ENCODE results near the gene WTAP.
A peak's percentile ranks its signal among the peaks of the same experiment; 100 is the strongest.
"Not testable (repeated sequence)": the region's sequence is repeated elsewhere in the genome, so short reads cannot be mapped to it uniquely, and the experiment has no call there.

The WTAP gene

DNA sequence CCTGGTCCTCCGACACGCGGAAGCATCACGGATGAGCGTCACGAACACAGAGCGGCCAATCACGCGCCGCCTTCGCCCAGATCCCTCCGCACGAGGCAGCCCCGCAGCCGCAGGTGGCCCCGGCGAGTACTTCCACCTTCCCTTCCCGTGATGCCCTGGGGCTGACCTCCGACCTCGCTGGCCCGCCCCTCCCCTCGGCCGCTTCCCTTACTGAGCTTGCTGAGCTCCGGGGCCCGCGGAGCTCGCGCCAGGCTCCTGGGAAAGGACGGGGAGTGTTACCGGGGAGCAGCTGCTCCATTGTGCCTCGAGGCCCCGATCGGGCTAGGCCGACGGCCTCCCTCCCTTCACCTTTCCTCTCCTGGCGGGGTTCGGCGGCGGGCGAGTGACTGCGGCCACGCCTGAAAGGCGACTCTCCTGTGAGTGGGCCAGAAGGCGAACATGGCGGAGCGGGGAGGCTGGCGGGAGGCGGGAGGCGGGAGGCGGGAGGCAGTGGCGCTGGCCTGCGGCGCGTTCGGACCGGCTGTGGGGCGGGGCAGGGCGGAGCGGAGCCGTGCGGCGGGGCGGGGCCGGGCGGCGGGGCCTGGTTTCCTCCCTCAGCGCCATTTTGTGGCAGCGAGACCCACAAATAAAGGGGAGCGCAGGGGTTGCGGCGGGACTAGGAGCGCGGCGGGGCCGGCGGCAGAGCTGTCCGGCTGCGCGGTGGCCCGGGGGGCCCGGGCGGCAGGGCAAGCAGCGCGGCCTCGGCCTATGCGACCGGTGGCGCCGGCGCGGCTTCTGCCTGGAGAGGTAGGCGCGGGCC is at the start of gene WTAP:
WTAP (plus strand) TSS at position 589 of the 799 bp plus-strand sequence. CDS start 8,760 bp downstream, outside the sequence.
- peak; percentile 97 for DNase-seq

DNA sequence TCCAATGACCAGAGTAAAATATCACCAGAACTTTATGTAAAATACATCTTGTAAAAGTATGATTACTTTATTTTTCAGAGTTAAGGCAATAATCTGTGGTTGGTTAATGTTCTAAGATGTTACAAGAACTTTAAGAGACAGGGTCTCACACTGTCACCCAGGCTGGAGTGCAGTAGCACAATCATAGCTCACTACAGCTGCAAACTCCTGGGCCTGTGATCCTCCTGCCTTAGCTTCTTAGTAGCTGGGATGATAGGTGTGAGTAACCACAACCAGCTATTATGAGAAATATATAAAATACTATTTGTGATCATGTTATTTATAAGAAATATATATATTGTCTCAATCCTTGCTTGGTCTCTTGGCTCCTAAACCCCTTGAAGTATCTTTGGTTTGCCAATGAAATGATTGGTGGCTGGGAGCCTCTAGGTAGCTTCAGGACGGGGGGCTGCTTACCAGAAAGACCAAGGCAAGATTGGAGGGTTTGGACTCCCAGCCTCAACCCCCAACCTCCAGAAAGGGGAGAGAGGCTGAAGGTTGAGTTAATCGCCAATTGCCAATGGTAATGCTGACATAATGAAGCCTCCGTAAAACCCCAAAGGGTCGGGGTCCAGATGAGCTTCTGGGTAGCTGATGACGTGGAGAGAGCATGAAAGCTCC is 49.7 kb upstream of the WTAP start:
- DNase-seq: no peak

DNA sequence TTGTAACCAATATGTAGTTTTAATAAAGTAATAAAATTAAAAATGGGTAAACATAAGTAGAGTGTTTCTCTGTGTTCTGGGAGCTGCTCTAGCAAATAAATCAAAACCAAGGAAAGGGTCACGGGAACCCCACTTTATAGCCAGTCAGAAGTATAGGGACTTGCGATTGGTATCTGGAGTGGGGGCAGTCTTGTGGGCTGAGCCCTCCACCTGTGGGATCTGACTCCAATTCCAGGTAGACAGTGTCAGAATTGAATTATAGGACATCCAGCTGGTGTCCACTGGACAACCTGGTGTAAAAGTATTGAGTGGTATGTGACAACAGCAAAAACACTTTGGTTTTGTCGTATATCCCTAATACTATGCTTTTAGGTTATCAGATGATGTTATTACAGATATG is 48.7 kb upstream of the WTAP start:
- no peak for DNase-seq

DNA sequence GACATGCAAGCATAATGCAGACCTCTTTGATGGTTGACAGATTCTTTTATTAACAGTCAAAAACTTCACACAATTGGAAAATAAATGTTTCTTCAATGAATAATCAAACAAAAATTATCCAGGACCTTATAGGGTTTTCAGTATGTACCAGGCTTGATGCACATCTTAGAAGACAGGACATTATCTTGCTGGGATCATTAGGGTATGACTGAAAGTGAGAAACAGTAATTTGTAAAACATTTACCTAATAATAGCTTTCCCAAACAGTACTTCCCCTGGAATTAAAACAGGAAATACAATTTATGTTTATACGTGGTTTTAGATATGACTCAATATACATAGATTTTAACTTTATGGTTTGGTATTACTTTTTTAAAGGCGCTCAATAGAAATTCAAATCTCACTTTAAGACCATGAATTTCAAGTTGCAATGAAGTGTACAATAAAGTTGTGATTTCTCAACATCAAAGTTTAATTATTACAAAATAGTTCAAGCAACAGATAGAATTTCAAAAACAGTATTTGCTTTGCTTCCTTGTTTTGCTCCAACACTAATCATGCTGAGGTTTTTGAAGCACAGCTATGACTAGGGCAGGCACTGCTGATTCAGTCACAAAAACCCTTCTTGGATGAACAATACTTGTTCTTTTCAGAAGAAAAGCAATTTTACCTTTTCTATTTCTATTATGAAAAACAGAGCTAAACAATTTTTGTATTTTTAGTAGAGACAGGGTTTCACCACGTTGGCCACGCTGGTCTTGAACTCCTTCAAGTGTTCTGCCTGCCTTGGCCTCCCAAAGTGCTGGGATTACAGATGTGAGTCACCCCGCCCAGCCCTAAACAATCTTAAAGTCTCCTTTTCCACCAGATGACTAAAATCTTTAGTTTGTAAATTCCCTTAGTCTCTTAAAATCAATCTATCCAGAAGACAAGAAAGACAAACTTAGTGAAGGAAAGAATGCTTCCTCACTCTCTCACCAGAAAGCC is 47.9 kb upstream of the WTAP start:
- DNase-seq: no peak

DNA sequence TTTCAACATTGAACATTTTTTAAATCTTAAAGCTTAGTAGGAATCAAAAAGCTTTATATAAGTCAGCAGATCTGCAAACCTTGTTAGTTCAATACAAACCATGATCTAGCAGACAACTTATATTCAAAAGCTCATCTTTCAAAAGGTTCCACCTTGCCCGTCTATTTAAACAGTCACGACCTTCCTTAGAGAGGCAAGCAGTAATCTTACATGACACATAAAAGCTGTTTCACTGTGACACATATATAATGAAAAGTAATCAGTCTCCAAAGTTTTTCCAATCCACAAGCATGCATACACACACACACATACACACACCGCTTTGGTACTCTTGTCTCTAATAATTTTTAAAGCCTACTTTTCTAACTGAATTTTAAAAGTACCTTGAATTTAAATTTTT is 47.2 kb upstream of the WTAP start:
- no peak for DNase-seq

DNA sequence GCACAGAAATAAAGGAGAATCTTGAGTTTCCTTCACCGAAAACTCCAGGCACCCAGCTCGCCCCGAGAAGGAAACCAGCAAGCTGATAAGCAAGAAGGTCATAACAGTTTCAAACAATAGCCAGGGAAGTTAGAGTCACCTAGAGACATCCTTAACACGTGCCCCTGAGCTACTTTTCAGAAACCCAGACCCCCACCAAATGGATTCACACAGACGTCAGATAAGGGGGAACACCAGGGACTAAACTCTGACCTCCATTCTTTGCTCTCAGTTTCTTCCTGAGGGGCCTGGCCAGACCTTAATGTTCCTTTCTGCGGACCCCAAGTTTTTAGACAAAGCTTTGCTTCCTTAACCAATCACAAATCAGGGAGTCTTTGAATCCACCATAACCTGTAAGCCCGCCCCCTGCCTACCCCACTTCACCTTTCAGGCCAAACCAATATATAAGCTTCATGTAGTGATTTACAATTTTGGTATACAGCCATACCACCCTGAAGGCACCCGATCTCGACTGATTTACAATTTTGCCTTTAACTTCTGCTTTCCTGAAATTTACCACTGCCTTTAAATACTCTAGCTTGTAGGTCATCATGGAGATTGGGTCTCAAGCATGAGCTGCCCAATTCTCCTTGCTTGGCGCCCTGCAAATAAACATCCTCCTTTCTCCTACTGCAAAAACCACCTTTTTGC is 46.0 kb upstream of the WTAP start:
- DNase-seq: no peak

DNA sequence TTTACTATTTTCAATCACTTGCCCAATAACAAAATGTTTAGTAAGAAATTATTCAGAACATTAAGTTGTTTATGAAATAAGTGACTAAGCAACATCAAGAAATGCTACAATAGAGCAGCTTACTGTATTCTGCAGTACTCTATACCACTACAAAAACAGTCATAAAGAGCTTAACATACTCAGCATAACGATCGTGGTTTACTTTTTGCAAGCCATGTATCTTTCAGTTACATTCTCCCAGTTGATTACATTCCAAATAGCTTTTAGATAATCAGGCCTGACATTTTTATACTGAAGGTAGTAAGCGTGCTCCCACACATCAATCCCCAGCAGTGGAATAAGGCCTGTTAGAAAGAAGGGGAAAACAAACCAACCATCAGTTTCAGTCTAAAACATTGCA is 45.0 kb upstream of the WTAP start:
- no peak for DNase-seq

DNA sequence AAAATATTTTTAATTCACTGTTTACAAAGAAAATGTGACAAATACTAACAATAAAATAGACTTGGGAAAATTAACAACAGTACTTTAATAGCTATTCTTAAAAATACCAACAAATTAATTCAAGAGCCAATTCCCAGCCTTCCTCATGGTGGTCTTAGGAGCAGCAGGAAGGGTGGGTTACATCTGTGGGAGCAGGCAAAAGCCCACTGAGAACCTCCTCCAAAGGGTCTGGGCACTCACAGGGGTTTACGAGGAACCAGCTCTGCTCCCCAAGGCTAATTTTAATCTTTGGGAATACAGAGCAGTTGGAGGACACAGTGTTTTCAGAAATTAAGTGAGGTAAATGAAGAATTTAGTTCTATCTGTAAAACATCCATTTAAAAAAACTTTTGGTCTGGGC is 44.5 kb upstream of the WTAP start:
- no peak for DNase-seq

DNA sequence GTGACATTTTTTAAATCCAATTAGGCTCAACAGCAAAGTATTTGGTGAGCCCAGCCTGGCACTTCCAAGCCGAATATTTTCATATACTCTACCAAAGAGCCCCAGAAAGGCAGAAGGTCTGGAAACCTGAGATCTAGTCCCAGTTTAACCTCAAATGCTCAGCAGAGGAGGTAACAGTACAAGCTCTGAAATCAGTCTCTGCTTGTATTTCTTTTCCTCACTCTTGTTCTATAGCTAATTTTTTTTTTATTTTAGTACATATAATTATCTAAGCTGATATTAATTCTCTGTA is 43.3 kb upstream of the WTAP start:
- no peak for DNase-seq

DNA sequence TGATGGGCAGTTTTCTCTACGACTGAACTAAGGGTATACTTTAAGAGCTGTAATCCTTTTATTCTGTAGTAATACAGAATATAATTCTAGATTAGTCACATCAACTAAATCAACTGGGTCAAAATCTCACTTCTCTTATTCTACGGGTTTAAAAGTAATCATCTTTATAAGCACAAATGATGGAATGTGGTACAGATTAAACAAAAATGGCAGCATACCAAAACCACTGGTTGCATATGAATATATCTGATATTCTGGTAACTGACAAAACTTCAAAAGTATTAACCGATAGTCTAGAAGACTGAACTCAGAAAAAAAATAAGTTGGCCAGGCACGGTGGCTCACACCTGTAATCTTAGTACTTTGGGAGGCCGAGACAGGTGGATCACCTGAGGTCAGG is 41.3 kb upstream of the WTAP start:
- no peak for DNase-seq

DNA sequence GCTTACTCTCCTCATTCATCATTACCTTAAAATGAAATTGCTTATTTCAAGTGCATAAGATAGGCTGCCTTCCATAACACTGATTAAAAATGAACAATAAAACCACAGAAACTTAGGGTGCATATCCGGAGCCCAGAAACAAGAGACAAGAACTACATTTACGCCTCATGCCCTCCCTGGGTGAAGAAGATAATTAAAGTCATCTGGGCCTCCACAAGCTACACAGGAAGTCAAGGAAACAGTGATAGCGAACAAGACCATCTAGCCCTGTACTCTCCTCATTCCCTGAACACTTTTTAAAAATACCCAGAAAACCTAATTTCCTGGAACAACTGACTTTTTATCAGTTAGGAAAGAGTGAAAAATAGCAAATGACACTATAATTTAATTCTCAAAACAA is 40.6 kb upstream of the WTAP start:
- DNase-seq: no peak

DNA sequence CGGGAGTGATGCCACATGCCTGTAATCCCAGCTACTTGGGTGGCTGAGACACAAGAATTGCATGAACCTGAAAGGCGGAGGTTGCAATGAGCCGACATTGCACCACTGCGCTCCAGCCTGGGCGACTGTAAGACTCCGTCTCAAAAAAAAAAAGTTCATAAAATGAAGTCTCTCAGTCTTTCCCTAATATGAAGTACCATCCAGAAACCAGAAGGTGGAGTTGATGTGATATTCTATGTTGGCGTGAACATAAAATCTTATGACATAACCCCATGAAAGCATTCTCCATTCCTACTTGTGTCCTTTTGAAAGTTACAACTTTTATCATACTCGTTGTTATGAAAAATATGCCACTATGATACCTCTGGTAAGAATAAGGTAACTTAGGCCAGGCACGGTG is 40.0 kb upstream of the WTAP start:
- no peak for DNase-seq

DNA sequence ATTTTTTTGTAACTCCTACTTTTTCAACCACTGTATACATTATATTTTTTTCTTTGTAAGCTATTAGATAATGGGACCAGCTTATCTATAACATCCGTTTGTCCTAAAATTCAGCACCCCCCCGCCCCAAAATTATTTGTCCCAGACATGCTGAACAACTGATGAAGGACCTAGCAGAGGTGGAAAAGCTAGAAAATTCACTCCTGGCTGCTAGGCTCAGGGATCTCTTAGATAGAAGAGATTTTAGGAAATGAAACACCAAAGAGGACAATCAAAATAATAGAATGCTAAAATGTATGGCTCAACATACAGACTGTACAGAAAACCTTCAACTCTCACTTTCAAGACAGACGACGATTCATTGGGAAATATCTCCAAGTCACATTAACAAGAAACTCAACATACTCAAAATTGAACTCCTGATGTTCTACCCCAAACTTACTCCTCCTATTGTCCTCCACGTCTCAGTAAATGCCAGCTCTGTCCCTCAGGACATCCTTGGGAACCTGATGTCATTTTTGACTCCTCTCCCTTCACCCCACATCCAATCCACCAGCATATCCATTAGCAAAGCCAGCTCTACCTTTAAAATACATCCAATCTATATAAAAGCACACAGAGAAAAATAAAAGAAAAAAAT is 38.9 kb upstream of the WTAP start:
- no peak for DNase-seq

DNA sequence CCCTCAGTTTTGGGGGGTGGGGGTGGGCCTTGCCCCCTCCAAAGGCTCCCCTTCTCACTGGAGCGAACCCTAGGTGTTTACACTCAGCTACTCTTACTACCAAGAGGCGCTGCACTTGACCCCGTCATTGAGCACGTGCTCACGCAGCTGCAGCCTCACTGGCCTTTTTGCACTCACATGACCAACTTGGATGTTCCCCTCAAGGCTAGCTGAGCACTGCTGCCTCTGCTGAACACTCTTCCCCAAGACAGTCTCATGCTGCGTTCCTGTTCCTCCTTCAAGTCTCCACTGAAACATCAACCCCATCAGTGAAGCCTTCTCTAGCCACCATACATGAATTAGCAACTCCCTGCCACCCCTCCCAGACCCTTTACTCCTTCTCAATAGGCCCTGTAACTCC is 38.3 kb upstream of the WTAP start:
- no peak for DNase-seq

DNA sequence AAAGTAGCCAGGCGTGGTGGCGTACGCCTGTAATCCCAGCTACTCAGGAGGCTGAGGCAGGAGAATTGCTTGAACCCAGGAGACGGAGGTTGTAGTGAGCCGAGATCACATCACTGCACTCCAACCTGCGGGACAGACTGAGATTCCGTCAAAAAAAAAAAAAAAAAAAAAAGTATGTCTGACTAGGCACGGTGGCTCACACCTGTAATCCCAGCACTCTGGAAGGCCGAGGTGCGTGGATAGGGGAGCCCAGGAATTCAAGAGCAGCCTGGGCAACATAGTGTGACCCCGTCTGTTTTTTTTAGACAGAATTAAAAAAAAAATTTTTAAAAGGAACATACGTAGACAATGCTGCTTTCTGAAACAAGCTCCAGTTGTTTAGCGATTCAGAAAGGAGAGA is 37.2 kb upstream of the WTAP start:
- not testable (repeated sequence) for DNase-seq

DNA sequence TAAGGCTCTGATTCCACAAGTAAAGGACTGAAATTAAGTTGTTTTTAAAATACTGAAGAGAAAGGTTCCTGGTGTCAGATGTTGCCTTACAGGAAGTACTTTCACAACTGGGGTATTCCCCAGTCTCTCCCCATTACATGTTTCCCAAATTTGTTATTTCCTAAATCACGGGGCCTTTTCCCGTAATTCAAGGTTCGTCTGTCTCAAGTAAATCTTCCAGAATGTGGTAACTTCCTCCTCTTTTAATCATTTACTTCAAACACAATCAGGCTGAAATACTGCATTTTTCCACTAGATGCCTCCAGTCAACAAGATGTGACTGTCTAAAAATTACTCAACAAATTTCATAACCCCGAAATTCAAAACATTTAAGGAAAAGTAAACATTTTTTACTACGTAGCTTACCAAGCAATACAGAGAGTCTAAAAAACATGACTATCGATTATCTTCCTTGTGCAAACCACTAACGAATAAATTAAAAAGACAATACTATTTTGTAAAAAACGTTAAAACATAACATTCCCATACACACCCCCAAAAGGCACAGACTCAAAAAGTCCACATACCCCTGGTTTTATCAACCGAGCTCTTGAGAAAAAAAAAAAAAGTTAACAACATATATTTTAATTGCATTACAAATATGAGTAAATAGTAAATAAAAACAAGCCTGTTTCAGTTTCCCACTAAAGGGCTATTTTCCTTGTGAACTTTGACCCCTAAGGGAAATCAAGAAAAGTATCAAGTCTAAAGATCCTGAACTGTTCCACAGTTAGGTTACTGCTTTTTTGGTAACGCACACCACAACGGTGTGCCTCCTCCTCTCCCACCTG is 36.0 kb upstream of the WTAP start:
- DNase-seq: no peak

DNA sequence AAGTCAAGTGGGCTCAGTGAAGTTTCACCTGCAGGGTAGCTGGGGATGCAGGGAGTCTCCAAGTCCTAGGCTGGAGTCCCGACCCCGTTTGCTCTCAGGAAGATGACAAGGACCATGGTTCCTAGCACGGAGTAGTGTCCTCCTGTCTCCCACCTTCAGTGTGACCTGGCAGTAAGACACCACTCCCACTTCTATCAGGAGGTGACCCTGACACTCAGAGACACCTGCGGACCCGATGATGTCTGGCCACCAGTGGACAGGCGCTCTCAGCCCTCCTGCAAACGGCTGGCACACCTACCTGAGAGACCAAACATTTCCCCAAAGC is 35.4 kb upstream of the WTAP start:
- DNase-seq: no peak

DNA sequence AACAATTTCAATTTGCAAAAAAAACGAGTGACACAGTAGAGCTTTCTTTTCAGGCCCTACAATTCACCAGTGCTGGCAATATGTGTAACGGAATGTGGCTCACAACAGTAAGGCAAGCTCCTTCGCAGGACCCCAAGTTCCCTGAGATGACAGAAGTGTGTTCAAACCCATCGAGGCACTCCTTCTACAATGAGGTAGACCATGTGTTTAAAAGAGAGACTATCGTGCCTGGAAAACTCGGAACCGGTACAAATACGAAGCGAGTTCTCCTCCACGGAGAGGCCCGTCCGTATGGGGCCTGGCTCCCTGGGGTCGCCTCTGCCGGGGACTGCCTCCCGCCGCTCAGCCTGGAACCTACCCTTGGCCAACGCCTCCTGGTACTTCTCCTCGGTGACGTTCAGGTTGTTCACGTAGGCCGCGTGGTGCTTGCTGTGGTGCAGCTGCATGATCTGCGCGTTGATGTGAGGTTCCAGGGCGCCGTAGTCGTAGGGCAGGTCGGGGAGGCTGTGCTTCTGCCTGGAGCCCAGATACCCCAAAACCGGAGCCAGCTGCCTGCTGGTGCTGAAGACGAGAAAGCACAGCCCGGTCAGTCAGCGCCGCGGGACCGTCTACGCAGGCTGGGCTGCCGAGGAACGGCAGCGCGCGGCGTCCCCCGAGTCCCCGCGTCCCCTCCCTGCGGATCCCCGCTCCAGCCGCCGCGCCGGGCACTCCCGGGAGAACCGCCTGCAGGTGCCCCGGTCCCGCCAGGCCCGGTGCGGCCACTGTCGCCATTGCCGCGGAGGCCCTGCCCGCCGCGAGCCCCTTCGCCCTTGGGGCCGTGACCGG is 34.8 kb upstream of the WTAP start:
- DNase-seq: peak; percentile 57

DNA sequence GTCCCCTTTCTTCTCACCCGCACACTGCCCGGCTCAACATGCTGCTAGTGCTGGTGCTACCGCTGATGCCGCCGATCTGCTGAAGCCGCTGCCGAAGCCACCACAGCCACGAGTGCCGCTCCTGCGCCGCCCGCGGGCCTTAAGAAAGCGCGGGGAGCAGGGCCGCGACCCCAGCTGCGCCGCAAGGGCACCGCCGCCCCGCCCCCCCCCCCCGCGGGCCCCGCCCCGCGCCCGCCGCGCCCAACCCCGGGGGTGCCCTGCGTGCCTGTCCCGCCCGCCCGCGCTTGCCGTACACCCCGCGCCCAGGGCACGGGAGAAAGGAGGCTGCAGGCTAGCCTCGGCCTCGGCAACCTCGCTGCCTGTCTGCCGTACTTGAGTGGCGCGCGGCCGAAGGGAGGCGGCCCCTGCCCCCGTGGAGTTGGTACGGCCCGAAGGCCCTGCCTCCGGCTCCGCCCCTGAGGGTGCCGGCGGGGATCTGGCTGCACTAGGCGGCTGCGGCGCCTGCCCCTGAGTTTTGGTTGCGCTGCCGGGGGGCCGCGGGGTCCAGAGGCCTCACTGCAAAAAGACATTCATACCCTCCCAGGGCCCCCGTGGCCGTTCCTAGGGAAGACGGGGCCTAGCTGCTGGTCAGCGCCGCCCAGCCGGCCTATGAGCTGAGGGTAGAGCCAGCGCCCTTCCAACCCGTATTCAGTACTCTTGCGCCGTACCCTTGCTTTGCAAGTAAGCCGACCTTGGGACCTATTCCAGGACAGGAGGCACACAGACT is 34.0 kb upstream of the WTAP start, which contains the start of gene SOD2:
SOD2 (minus strand) TSS at position 114 of the 766 bp plus-strand sequence; CDS start at position 40, 74 bp downstream.
- peak; percentile 80 for DNase-seq

All from activated CD8-positive, alpha-beta memory T cell treated with anti-CD3 and anti-CD28 coated beads, Interleukin-2, amount 50 U/mL, for 4 hours (primary cell).